Endothelial cell of umbilical vein (primary cell): ENCODE data around the gene CAMK2B. TPM values are rescaled to one million over a fixed set of nuclear protein-coding genes. Genes with fewer than 3 reads are reported as not detected.

ENCODE experiments used
- BruUV-seq: library from RNA; stranded (reverse); fragments of 400-500 nt; replicated peaks from 2 replicates; lab custom pipeline; 2021; lab: Mats Ljungman, UMichigan
- CTCF ChIA-PET: fragments of 300-600, 350-600 bp; sonication (Branson Sonifier 250); formaldehyde crosslinking; loops from one replicate; lab custom pipeline; 2021; ENCODE audit warnings: antibody characterized with exemption, inconsistent platforms; lab: Charles Lee
- POLR2A ChIA-PET: fragments of 300-600, 350-600 bp; sonication (Branson Sonifier 250); formaldehyde crosslinking; loops from one replicate; lab custom pipeline; 2021; ENCODE audit warnings: antibody characterized with exemption, inconsistent platforms; lab: Charles Lee
- DNase-seq: peaks from one replicate; pipeline ENCODE4 v3.0.0-alpha.2; 2011; ENCODE audit warnings: low read depth, low spot score
- FAIRE-seq: peaks from 2 replicates; lab custom pipeline; 2011; peaks lifted over from hg19 to GRCh38; lab: Jason Lieb, UNC
- H2AFZ ChIP-seq: 2 replicates; pipeline ENCODE4 v1.6.0; 2012; ENCODE audit warnings: low read depth, low read length, control low read depth, inconsistent platforms
- H3K27ac ChIP-seq: 2 replicates; pipeline ENCODE4 v1.5.1; 2011; ENCODE audit warnings: low read depth, mild to moderate bottlenecking, control low read depth, low read length, moderate library complexity; ENCODE audit not compliant: insufficient read depth
- H3K27me3 ChIP-seq, 2 experiments: 2 replicates each; pipeline versions ENCODE4 v1.6.0 to v1.6.1; 2011; ENCODE audit warnings: low read length in 2 of 2, mixed read lengths in 1 of 2; ENCODE audit not compliant: control insufficient read depth in 2 of 2, insufficient read depth in 2 of 2
- H3K36me3 ChIP-seq, 2 experiments: 2 replicates in 1 of 2; 3 replicates in 1 of 2; pipeline ENCODE4 v1.5.1; 2011; ENCODE audit warnings: low read length in 2 of 2, mild to moderate bottlenecking in 1 of 2, moderate library complexity in 1 of 2; ENCODE audit not compliant: control insufficient read depth in 2 of 2, insufficient read depth in 2 of 2; ENCODE audit errors: extremely low read depth in 1 of 2
- H3K4me1 ChIP-seq: 3 replicates; pipeline ENCODE4 v1.5.1; 2011; ENCODE audit warnings: mild to moderate bottlenecking, low read length; ENCODE audit not compliant: control insufficient read depth, insufficient read depth; ENCODE audit errors: extremely low read depth
- H3K4me2 ChIP-seq: 2 replicates; pipeline ENCODE4 v1.6.1; 2011; ENCODE audit warnings: low read length, control low read depth, mixed read lengths; ENCODE audit not compliant: insufficient read depth
- H3K4me3 ChIP-seq, 3 experiments: fragments of 200-600 bp in 1 of 3; sonication (generic), shearing (Covaris generic) in 1 of 3; replicated peaks in 1 of 3; 2 replicates each; pipeline ENCODE4 v1.5.1; 2011 to 2016; ENCODE audit warnings: control low read depth in 3 of 3, low read length in 3 of 3, mild to moderate bottlenecking in 2 of 3, inconsistent platforms in 1 of 3, low read depth in 1 of 3, moderate library complexity in 1 of 3; ENCODE audit not compliant: insufficient read depth in 1 of 3
- H3K79me2 ChIP-seq: 2 replicates; pipeline ENCODE4 v1.6.0; 2012; ENCODE audit warnings: low read length, inconsistent platforms; ENCODE audit not compliant: control insufficient read depth, insufficient read depth
- H3K9ac ChIP-seq: replicated peaks from 2 replicates; pipeline ENCODE3; 2011; ENCODE audit warnings: low read length, control low read depth; ENCODE audit not compliant: insufficient read depth; ENCODE audit errors: extremely low read depth
- H3K9me1 ChIP-seq: replicated peaks from 3 replicates; pipeline ENCODE4 v1.6.0; 2011; ENCODE audit warnings: mild to moderate bottlenecking, low read length; ENCODE audit not compliant: control insufficient read depth, insufficient read depth; ENCODE audit errors: extremely low read depth
- H3K9me3 ChIP-seq: replicated peaks from 2 replicates; pipeline ENCODE4 v1.5.1; 2012; ENCODE audit warnings: low read length, inconsistent platforms; ENCODE audit not compliant: control insufficient read depth, insufficient read depth
- H4K20me1 ChIP-seq: replicated peaks from 2 replicates; pipeline ENCODE3; 2011; ENCODE audit warnings: mild to moderate bottlenecking, low read length; ENCODE audit not compliant: control insufficient read depth, insufficient read depth; ENCODE audit errors: extremely low read depth
- EZH2 ChIP-seq: IDR thresholded peaks from 2 replicates; pipeline ENCODE4 v1.6.1; 2012; ENCODE audit warnings: borderline replicate concordance, low read depth, mild to moderate bottlenecking, moderate library complexity, low read length, inconsistent platforms; ENCODE audit not compliant: severe bottlenecking
- GATA2 ChIP-seq: IDR thresholded peaks from 2 replicates; pipeline ENCODE4 v1.7.0; 2011; ENCODE audit warnings: low read depth, mild to moderate bottlenecking, moderate library complexity, mixed read lengths, low read length; ENCODE audit not compliant: insufficient read length, insufficient read depth
- MYC ChIP-seq: IDR thresholded peaks from one replicate; pipeline ENCODE4 v1.6.1; 2011; ENCODE audit warnings: mild to moderate bottlenecking, low read depth, low read length
- POLR2A ChIP-seq: IDR thresholded peaks from 2 replicates; pipeline ENCODE4 v1.6.1; 2012; ENCODE audit warnings: low read depth, mild to moderate bottlenecking, control low read depth, low read length
- POLR2AphosphoS5 ChIP-seq: IDR thresholded peaks from 2 replicates; pipeline ENCODE4 v1.6.1; 2012; ENCODE audit warnings: low read depth, mild to moderate bottlenecking, control low read depth, low read length, moderate library complexity; ENCODE audit not compliant: insufficient read depth
- dilution Hi-C: fragments of 300-500 bp; cut with MboI; formaldehyde crosslinking; loops from one replicate; pipeline ENCODE4 v1.15.0; 2019; ENCODE audit warnings: low sequenced_read_pairs; ENCODE audit not compliant: extremely low pct_ligation_motif_present
- intact Hi-C: fragments of 100-400 bp; cut with micrococcal nuclease; formaldehyde crosslinking; loops from one replicate; pipeline ENCODE4 v1.10.0; 2022
- polyA plus RNA-seq, 4 experiments: library from polyadenylated mRNA; depleted of rRNA in 3 of 4; stranded (reverse) in 3 of 4; unstranded in 1 of 4; fragments of >200 nt; gene quantifications; 2 replicates each; pipeline versions ENCODE4 v1.2.1 to v1.2.3, GENCODE V29; 2011 to 2012; ENCODE audit warnings: missing spikeins in 1 of 4
- total RNA-seq: library from RNA; stranded (reverse); gene quantifications from 2 replicates; pipeline ENCODE4 v1.2.3, GENCODE V29; 2021
- TF ChIP-seq, protein P1 (sequence below), 2 donors: IDR thresholded peaks; 1 replicate in 1 of 2; 2 replicates in 1 of 2; pipeline ENCODE4 v1.5.1; 2011; ENCODE audit warnings: low read length in 2 of 2, mild to moderate bottlenecking in 2 of 2, moderate library complexity in 2 of 2, control low read depth in 1 of 2, inconsistent platforms in 1 of 2, low read depth in 1 of 2; ENCODE audit not compliant: insufficient read depth in 1 of 2; ENCODE audit errors: extremely low read depth in 1 of 2

The CAMK2B gene
- total and polyA plus RNA-seq, 2 donors (not counting 3 experiments of a cell fraction or from before 2014, with no cell fraction given), result 0.57 to 1.6 TPM

DNA sequence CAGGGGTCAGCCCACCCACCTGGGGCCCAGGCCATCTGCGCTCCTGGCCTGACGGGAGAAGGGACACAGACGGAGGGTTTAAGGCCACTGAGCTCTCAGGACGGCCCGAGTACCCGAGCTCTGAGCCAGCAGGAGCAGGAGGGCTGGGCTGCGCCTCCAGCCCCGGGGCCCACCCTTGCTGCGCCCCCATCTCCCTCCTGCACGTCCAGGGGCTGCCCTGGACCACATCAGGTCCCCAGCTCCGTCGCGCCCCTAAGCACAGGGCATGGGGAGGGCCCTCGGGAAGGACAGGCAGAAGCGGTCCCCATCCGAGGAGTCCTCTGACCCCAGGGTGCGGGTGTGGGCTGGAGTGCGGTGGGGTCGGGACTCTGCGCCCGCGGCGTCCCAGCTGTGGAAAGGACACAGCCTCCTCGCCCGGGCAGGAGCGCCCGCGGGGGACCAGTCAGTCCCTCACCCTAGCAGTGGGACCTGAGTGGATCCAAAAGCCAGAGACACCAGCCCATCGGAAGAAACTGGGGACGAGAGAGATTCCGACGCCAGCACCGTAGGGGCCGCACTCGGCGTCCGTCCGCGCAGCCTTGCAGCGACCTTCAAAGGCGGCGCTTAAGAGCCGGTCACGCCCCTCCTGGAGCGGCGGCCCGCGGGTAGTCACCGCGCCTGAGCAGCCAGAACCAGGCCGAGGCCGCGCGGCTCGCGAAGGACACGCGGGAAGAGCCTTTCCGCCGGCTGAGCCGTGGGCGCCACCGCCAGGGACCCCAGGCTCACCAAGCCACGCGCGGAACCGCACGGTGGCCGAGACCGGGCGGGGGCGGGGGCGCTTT is 15.9 kb downstream of the CAMK2B start:
- no peaks in the 10 kb centered on the region for H3K79me2 ChIP-seq
- H3K4me2 ChIP-seq, result peak overlapping the region; percentile 77
- H3K36me3 ChIP-seq, result no peaks in the 10 kb centered on the region
- dilution Hi-C loops (no loop called here), intact Hi-C loops (loop anchor here (5.0 kb wide), 1 partner anchor 52 kb away; no protein-coding TSS in a partner anchor)
- H3K9ac ChIP-seq, result peak overlapping the region; percentile 29
- H4K20me1 ChIP-seq, result no peaks in the 10 kb centered on the region
- BruUV-seq, result no TSS peak
- H3K27ac ChIP-seq, result no peak overlapping the region
- CTCF ChIA-PET, result interaction anchor here (0.8 to 2.6 kb wide), 8 partner anchors 39 to 257 kb away, joined by 3 to 36 read pairs (median 4); no protein-coding TSS in a partner anchor
- TF ChIP-seq EZH2 (peak; percentile 34), POLR2AphosphoS5 (no peak), MYC (no peak), POLR2A (no peak), GATA2 (no peak)
- TF ChIP-seq, protein P1, sequence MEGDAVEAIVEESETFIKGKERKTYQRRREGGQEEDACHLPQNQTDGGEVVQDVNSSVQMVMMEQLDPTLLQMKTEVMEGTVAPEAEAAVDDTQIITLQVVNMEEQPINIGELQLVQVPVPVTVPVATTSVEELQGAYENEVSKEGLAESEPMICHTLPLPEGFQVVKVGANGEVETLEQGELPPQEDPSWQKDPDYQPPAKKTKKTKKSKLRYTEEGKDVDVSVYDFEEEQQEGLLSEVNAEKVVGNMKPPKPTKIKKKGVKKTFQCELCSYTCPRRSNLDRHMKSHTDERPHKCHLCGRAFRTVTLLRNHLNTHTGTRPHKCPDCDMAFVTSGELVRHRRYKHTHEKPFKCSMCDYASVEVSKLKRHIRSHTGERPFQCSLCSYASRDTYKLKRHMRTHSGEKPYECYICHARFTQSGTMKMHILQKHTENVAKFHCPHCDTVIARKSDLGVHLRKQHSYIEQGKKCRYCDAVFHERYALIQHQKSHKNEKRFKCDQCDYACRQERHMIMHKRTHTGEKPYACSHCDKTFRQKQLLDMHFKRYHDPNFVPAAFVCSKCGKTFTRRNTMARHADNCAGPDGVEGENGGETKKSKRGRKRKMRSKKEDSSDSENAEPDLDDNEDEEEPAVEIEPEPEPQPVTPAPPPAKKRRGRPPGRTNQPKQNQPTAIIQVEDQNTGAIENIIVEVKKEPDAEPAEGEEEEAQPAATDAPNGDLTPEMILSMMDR (IDR thresholded peaks at IDR 0.05; ENCODE audit: extremely low read depth in 1 of 2, insufficient read depth in 1 of 2, low read depth in 1 of 2, low read length in 2 of 2), result no peak
- H3K9me1 ChIP-seq, result no peaks in the 10 kb centered on the region
- H2AFZ ChIP-seq, result peak overlapping the region; percentile 95
- no peaks in the 10 kb centered on the region for H3K9me3 ChIP-seq
- FAIRE-seq (peak; percentile 70), DNase-seq (peak; percentile 56)
- peaks cover 9% of the 10 kb centered on the region for H3K4me1 ChIP-seq
- no peaks in the 10 kb centered on the region for H3K27me3 ChIP-seq
- H3K4me3 ChIP-seq, result peak overlapping the region in 2 of 3 experiments; percentile 18 to 24
- POLR2A ChIA-PET, result no interaction called here
